Heart left ventricle (tissue), 13 donors: ENCODE results near the gene GADD45B.

Experiments used
- CTCF ChIP-seq, 12 donors: fragments of 200-600 bp; sonication (generic) in 4 of 12; IDR thresholded peaks; one replicate each; pipeline versions ENCODE4 v1.5.0 to v1.8.0; 2018 to 2022; ENCODE audit warnings: antibody characterized with exemption in 12 of 12, mild to moderate bottlenecking in 5 of 12
- POLR2A ChIP-seq, 2 donors: fragments of 450-650 bp; IDR thresholded peaks; one replicate each; pipeline ENCODE4 v1.6.1; 2017; ENCODE audit warnings: antibody characterized with exemption in 2 of 2, mild to moderate bottlenecking in 2 of 2, moderate library complexity in 2 of 2
- donor health status: ischemic (EF 13 %, LVEDD 7.1; RV severe dilation, severe dysfunction).
- donor health status: DM: no; HTN: yes; CAD: no.
- donor health status: DM: no; HTN: no; CAD: no.
- donor health status: ischemic (EF 25% LVEDD 6.9; RV normal size, moderate dysfunction).
- donor health status: ischemic (EF 25% LVEDD 5.7; RV mildly dilated, moderate dysfunction).
- donor health status: ischemic (EF 35%, LVEDD 5.7; RV mildly dilated, moderate dysfunction).
- donor health status: nonischemic (EF 11% LVEDD 7.7; RV severe dilation, severe dysfunction).
- donor health status: DM: yes; HTN: yes; CAD: no.
- donor health status: PGD.
- donor health status: ischemic (EF 29% LVEDD 5.4; RV normal size, mild dysfunction).
- donor health status: nonischemic (EF 23%, LVEDD 6.1; RV moderate dilation, normal function).

- TF ChIP-seq CTCF (IDR thresholded peaks at IDR 0.05) = no peak
- no peak for TF ChIP-seq POLR2A (IDR thresholded peaks at IDR 0.05)
Measured at GRCh38 chr19:2527171-2527570, 51.2 kb downstream of the GADD45B start.
